ENCODE data around the gene RBL2. TPM values are rescaled to one million over a fixed set of nuclear protein-coding genes. Genes with fewer than 3 reads are reported as not detected.

Gene RBL2
- total RNA-seq, 1 donor from 2014 or later = 96.5 TPM

- intact Hi-C loops (cut with DNase I) = no loop called here
- no peaks in the 10 kb centered on the region for H3K36me3 ChIP-seq
Measured at GRCh38 chr16:53523126-53523804, 89.0 kb downstream of the RBL2 start.

DNA sequence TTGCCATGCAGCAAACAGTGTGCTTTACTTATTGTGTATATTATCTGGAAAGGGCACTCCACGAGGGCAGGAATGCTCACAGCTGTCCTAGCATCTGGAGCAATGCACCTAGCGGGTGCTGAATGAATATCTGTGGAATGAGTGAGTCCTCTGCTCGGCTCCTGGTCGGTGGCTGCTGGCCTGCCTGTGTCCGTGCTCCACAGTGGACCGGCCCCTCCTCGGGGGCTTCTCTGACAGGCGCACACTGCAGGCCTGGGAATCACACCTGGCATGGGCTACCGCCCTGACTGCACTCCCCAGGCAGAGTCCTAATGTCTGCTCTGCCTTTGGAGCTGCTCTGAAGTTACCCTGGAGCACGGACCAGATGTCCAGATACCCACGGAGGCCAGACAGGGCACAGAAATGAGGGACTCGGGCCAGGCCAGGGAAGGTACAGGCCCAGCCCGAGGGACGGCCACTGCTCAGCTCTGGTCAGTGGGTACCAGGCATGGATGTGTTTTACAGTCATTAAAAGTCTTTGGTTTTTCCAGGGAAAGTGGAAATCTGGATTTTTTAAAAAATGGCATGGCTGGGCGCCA, 89.8 kb downstream of the RBL2 start:
- Histone ChIP-seq H3K4me3 (no peak overlapping the region), H3K27me3 (ENCODE audit: low read depth) (no peaks in the 10 kb centered on the region), H3K4me1 (peaks cover 12% of the 10 kb centered on the region), H3K36me3 (no peaks in the 10 kb centered on the region), H3K9me3 (no peaks in the 10 kb centered on the region), H3K27ac (no peak overlapping the region)
- DNase-seq (no peak), ATAC-seq (no peak)
- TF ChIP-seq CTCF (IDR thresholded peaks at IDR 0.05) = no peak
- intact Hi-C loops (cut with DNase I) = no loop called here

More at GRCh38 chr16:53523126-53523804, 89.0 kb downstream of the RBL2 start:
- ATAC-seq = no peak
- Histone ChIP-seq H3K9me3 (no peaks in the 10 kb centered on the region), H3K27me3 (ENCODE audit: low read depth) (no peaks in the 10 kb centered on the region), H3K4me1 (peaks cover 16% of the 10 kb centered on the region), H3K4me3 (no peak overlapping the region), H3K27ac (no peak overlapping the region)
- DNase-seq = no peak
- TF ChIP-seq CTCF (IDR thresholded peaks at IDR 0.05) = no peak

DNA sequence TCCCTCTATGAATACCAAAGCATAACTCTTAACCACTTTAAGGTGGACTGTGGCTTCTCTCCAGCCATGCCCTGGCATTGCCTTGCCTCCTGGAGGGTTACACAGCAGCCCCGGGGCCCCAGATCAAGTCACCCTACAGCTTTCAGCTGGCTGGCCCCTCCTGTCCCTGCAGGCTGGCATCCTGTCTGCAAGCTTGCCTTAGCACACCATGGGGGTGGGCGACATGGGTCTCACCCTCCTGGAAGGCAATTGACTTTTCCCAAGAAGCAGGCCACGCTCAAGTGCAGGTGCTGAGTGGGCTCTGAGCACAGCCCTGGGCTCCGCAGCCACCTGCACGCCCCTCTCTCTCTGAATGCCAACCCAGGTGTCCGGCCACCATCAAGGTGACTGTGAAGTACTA, 94.5 kb downstream of the RBL2 start:
- Histone ChIP-seq H3K4me1 (no peaks in the 10 kb centered on the region), H3K36me3 (no peaks in the 10 kb centered on the region), H3K4me3 (no peak overlapping the region), H3K27ac (no peak overlapping the region), H3K9me3 (no peaks in the 10 kb centered on the region), H3K27me3 (ENCODE audit: low read depth) (no peaks in the 10 kb centered on the region)
- intact Hi-C loops (cut with DNase I) = no loop called here
- peak; percentile 17 to 24 for ATAC-seq
- TF ChIP-seq CTCF (IDR thresholded peaks at IDR 0.05) = no peak
- no peak for DNase-seq

- H3K4me1 ChIP-seq = no peaks in the 10 kb centered on the region
- intact Hi-C loops (cut with DNase I) = no loop called here
- H3K4me3 ChIP-seq = no peak overlapping the region
- TF ChIP-seq CTCF (IDR thresholded peaks at IDR 0.05) = no peak
- ATAC-seq (peak; percentile 49 to 85), DNase-seq (no peak)
- no peaks in the 10 kb centered on the region for H3K36me3 ChIP-seq
- H3K27me3 ChIP-seq (ENCODE audit: low read depth) = no peaks in the 10 kb centered on the region
- H3K9me3 ChIP-seq = no peaks in the 10 kb centered on the region
- no peak overlapping the region for H3K27ac ChIP-seq
Measured at GRCh38 chr16:53529513-53529912, 95.2 kb downstream of the RBL2 start.

GRCh38 chr16:53530046-53530445, 95.8 kb downstream of the RBL2 start:
- DNase-seq (no peak), ATAC-seq (no peak)
- H3K4me1 ChIP-seq = no peaks in the 10 kb centered on the region
- no peaks in the 10 kb centered on the region for H3K9me3 ChIP-seq
- no peak for TF ChIP-seq CTCF (IDR thresholded peaks at IDR 0.05)
- no peak overlapping the region for H3K4me3 ChIP-seq
- H3K27ac ChIP-seq = no peak overlapping the region
- H3K27me3 ChIP-seq (ENCODE audit: low read depth) = no peaks in the 10 kb centered on the region
- intact Hi-C loops (cut with DNase I) = no loop called here
- H3K36me3 ChIP-seq = no peaks in the 10 kb centered on the region

Data from lower lobe of right lung (tissue), 2 donors.